Esophagus squamous epithelium (tissue), 5 donors: Measurements from ENCODE around the gene SRBD1. TPM values are rescaled to one million over a fixed set of nuclear protein-coding genes. Genes with fewer than 3 reads are reported as not detected.
A peak's percentile ranks its signal among the peaks of the same experiment; 100 is the strongest.

Experiments
- DNase-seq: peaks from one replicate; lab custom pipeline; 2025; lab: John Stamatoyannopoulos, UW
- H3K27ac ChIP-seq, 4 donors: fragments of 200-600 bp; sonication (generic); one replicate each; pipeline ENCODE4 v1.5.1; 2016 to 2019; ENCODE audit warnings: mild to moderate bottlenecking in 1 of 4
- H3K27me3 ChIP-seq, 4 donors: fragments of 200-600 bp; sonication (generic); 1 replicate in 3 of 4; 2 replicates in 1 of 4; pipeline versions ENCODE4 v1.5.1 to v1.6.0; 2017 to 2021; ENCODE audit warnings: antibody characterized with exemption in 1 of 4
- H3K36me3 ChIP-seq, 3 donors: fragments of 200-600 bp; sonication (generic); one replicate each; pipeline ENCODE4 v1.5.1; 2016 to 2019
- H3K4me1 ChIP-seq, 3 donors: fragments of 200-600 bp; sonication (generic); one replicate each; pipeline ENCODE4 v1.5.1; 2017 to 2019
- H3K4me3 ChIP-seq, 4 donors: fragments of 200-600 bp; sonication (generic); 1 replicate in 3 of 4; 2 replicates in 1 of 4; pipeline ENCODE4 v1.5.1; 2016 to 2019; ENCODE audit warnings: mild to moderate bottlenecking in 2 of 4, moderate library complexity in 1 of 4
- H3K9me3 ChIP-seq, 3 donors: fragments of 200-600 bp; sonication (generic); one replicate each; pipeline ENCODE4 v1.5.1; 2016 to 2019
- CTCF ChIP-seq, 6 experiments: fragments of 450-650 bp in 4 of 6; fragments of 200-600 bp in 2 of 6; sonication (generic) in 2 of 6; IDR thresholded peaks; one replicate each; pipeline ENCODE4 v1.5.1; 2016 to 2019; ENCODE audit warnings: antibody characterized with exemption in 6 of 6, mild to moderate bottlenecking in 4 of 6, moderate library complexity in 4 of 6
- POLR2A ChIP-seq, 4 donors: fragments of 450-650 bp; IDR thresholded peaks; one replicate each; pipeline ENCODE4 v1.6.1; 2017; ENCODE audit warnings: antibody characterized with exemption in 4 of 4, mild to moderate bottlenecking in 4 of 4, moderate library complexity in 3 of 4
- WGBS, 2 donors: methylation state at CpG; one replicate each; pipeline ENCODE4 v1.1.5; 2018; 5-methylcytosine and 5-hydroxymethylcytosine counted together
- intact Hi-C: fragments of 100-400 bp; cut with DNase I; formaldehyde crosslinking; loops from one replicate; pipeline ENCODE4 v1.15.0; 2022
- total RNA-seq, 4 donors: library from RNA; depleted of rRNA; stranded (reverse); fragments of >200 nt; gene quantifications; one replicate each; pipeline ENCODE4 v1.1.0, GENCODE V29; 2016
- donor health status: DM: yes; HTN: yes; CAD: no.

SRBD1 gene
- total RNA-seq, 4 donors from 2014 or later, result 5.0 to 21.6 (median 13.1) TPM

DNA sequence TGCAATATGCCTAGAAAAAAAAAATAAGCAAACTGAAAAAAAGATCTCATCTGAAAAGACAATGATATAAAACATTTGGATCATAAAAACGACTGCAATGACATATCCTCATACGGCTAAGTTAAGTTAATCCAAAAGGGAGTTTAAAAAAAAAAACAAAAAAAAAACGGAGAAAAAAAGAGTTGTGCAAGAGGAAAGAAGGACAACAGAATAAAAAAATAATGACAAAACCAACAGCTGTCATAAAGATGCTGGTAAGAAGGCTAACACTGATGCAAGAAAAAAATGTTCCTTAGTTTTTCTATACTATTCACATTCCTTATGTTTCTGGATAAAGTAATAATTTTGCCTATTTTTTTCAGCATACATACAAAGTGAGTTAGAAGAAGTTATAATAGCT is 192.5 kb downstream of the SRBD1 start:
- no peak overlapping the region for H3K27ac ChIP-seq
- no peaks in the 10 kb centered on the region for H3K4me1 ChIP-seq
- H3K36me3 ChIP-seq, result peaks cover 0 to 32% (median 5%) of the 10 kb centered on the region in 3 donors
- H3K27me3 ChIP-seq, result no peaks in the 10 kb centered on the region
- H3K4me3 ChIP-seq, result no peak overlapping the region
- 77 to 87% methylated on average over 3 of the region's 3 CpGs for WGBS, 2 donors
- no peak for TF ChIP-seq POLR2A (IDR thresholded peaks at IDR 0.05)
- no peak for DNase-seq
- intact Hi-C loops, result no loop called here
- H3K9me3 ChIP-seq, result no peaks in the 10 kb centered on the region

- Histone ChIP-seq H3K27me3 (no peaks in the 10 kb centered on the region), H3K4me3 (no peak overlapping the region), H3K36me3 (peaks cover 0 to 45% (median 5%) of the 10 kb centered on the region in 3 donors), H3K4me1 (no peaks in the 10 kb centered on the region), H3K27ac (no peak overlapping the region), H3K9me3 (no peaks in the 10 kb centered on the region)
- no peak for TF ChIP-seq POLR2A (IDR thresholded peaks at IDR 0.05)
- TF ChIP-seq CTCF (IDR thresholded peaks at IDR 0.05), result no peak
- DNase-seq, result no peak
- WGBS, 2 donors, result 93 to 94% methylated on average over 2 of the region's 5 CpGs
- intact Hi-C loops, result no loop called here
Observed at GRCh38 chr2:45415534-45416123, 195.4 kb downstream of the SRBD1 start.

- Histone ChIP-seq H3K9me3 (no peaks in the 10 kb centered on the region), H3K36me3 (peaks cover 0 to 30% (median 3%) of the 10 kb centered on the region in 3 donors), H3K27ac (peak overlapping the region in 1 of 4 donors; percentile 7), H3K27me3 (no peaks in the 10 kb centered on the region), H3K4me1 (no peaks in the 10 kb centered on the region), H3K4me3 (no peak overlapping the region)
- no peak for DNase-seq
- TF ChIP-seq POLR2A (IDR thresholded peaks at IDR 0.05), result no peak
- 37 to 54% methylated on average over 2 of the region's 2 CpGs for WGBS, 2 donors
- intact Hi-C loops, result no loop called here
Observed at GRCh38 chr2:45412754-45413379, 198.2 kb downstream of the SRBD1 start.

DNA sequence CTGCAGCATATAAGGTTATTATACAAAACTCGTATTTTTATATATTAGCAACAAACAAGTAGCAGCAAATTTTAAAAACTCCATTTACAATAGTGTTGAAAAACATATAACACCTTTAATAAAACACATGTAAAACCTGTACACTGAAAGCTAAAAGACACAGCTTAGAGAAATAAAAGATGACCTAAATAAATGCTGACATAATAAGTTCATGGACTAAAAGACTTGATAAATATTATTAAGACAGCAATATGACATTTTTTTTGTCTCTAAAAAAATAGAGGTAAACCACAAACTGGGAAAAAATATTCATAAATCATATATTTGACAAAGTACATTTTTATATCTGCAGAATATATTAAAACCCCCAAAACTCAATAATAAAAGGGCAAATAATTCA is 201.4 kb downstream of the SRBD1 start:
- Histone ChIP-seq H3K9me3 (no peaks in the 10 kb centered on the region), H3K4me1 (no peaks in the 10 kb centered on the region), H3K36me3 (peaks cover 0 to 16% (median 0%) of the 10 kb centered on the region in 3 donors), H3K4me3 (no peak overlapping the region), H3K27ac (no peak overlapping the region), H3K27me3 (no peaks in the 10 kb centered on the region)
- intact Hi-C loops, result no loop called here
- no peak for TF ChIP-seq POLR2A (IDR thresholded peaks at IDR 0.05)
- TF ChIP-seq CTCF (IDR thresholded peaks at IDR 0.05), result no peak
- WGBS, 2 donors, result 96 to 97% methylated on average over 1 of the region's 1 CpG
- no peak for DNase-seq

GRCh38 chr2:45406621-45407020 is 204.4 kb downstream of the SRBD1 start:
- DNase-seq, result no peak
- Histone ChIP-seq H3K4me1 (no peaks in the 10 kb centered on the region), H3K9me3 (no peaks in the 10 kb centered on the region), H3K4me3 (no peak overlapping the region), H3K27me3 (no peaks in the 10 kb centered on the region), H3K36me3 (peaks cover 0 to 12% (median 0%) of the 10 kb centered on the region in 3 donors), H3K27ac (no peak overlapping the region)
- intact Hi-C loops, result no loop called here
- TF ChIP-seq POLR2A (IDR thresholded peaks at IDR 0.05), result no peak
- TF ChIP-seq CTCF (IDR thresholded peaks at IDR 0.05), result no peak
- 76 to 78% methylated on average over 2 of the region's 2 CpGs for WGBS, 2 donors

DNA sequence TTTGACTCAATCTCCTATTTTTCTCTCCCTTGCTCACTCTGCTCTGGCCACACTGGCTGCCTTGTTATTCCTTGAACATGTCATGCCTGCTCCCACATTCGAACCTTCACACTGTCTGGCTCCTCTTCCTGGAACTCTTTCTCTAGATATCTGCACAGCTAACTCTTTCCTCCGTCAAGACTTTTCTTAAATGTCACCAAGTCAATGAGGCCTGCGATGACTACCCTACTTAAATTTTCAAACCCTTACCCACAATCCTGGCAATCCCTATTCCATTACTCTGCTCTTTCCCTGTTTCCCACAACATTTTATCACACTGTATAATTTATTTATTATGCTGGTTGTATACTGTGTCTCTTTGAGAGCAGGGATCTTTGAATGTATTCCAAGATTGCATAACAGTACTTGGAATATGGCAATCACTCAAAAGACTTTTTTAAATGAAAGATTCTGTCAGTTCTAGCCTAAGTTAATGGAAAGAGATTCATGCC is 206.2 kb downstream of the SRBD1 start:
- Histone ChIP-seq H3K4me1 (no peaks in the 10 kb centered on the region), H3K27me3 (no peaks in the 10 kb centered on the region), H3K27ac (no peak overlapping the region), H3K36me3 (no peaks in the 10 kb centered on the region), H3K9me3 (no peaks in the 10 kb centered on the region), H3K4me3 (no peak overlapping the region)
- TF ChIP-seq POLR2A (IDR thresholded peaks at IDR 0.05), result no peak
- TF ChIP-seq CTCF (IDR thresholded peaks at IDR 0.05), result no peak
- intact Hi-C loops, result no loop called here
- no peak for DNase-seq
- 77 to 88% methylated on average over 3 of the region's 3 CpGs for WGBS, 2 donors
